ENCODE measurements around the gene CNTN5. TPM values are rescaled to one million over a fixed set of nuclear protein-coding genes. Genes with fewer than 3 reads are reported as not detected.

Gene CNTN5
- polyA plus RNA-seq, 1 donor = 4.2 TPM

GRCh38 chr11:100072131-100072530 lies 1051.4 kb downstream of the CNTN5 start:
- no peak for DNase-seq (ENCODE audit: low read depth)

- DNase-seq (ENCODE audit: low read depth) = no peak
Observed at GRCh38 chr11:100080381-100080780, 1059.6 kb downstream of the CNTN5 start.

GRCh38 chr11:100080821-100081220 lies 1060.1 kb downstream of the CNTN5 start:
- no peak for DNase-seq (ENCODE audit: low read depth)

- no peak for DNase-seq (ENCODE audit: low read depth)
Observed at GRCh38 chr11:100093698-100094097, 1072.9 kb downstream of the CNTN5 start.

- no peak for DNase-seq (ENCODE audit: low read depth)
Observed at GRCh38 chr11:100094121-100094865, 1073.5 kb downstream of the CNTN5 start.

GRCh38 chr11:100095809-100096208 lies 1075.1 kb downstream of the CNTN5 start:
- DNase-seq (ENCODE audit: low read depth) = no peak

- no peak for DNase-seq (ENCODE audit: low read depth)
Observed at GRCh38 chr11:100098560-100098959, 1077.8 kb downstream of the CNTN5 start.

- DNase-seq (ENCODE audit: low read depth) = no peak
Observed at GRCh38 chr11:100105255-100105981, 1084.7 kb downstream of the CNTN5 start.

- DNase-seq (ENCODE audit: low read depth) = no peak
Observed at GRCh38 chr11:100105982-100106358, 1085.2 kb downstream of the CNTN5 start.

GRCh38 chr11:100119176-100119575 lies 1098.4 kb downstream of the CNTN5 start:
- DNase-seq (ENCODE audit: low read depth) = no peak

GRCh38 chr11:100133114-100133513 lies 1112.4 kb downstream of the CNTN5 start:
- DNase-seq (ENCODE audit: low read depth) = no peak

GRCh38 chr11:100141201-100141600 lies 1120.5 kb downstream of the CNTN5 start:
- DNase-seq (ENCODE audit: low read depth) = no peak

GRCh38 chr11:100151944-100152343 lies 1131.2 kb downstream of the CNTN5 start:
- DNase-seq (ENCODE audit: low read depth) = no peak

- DNase-seq (ENCODE audit: low read depth) = no peak
Observed at GRCh38 chr11:100152766-100153165, 1132.0 kb downstream of the CNTN5 start.

GRCh38 chr11:100163471-100163870 lies 1142.7 kb downstream of the CNTN5 start:
- DNase-seq (ENCODE audit: low read depth) = no peak

GRCh38 chr11:100174881-100175280 lies 1154.1 kb downstream of the CNTN5 start:
- DNase-seq (ENCODE audit: low read depth) = no peak

GRCh38 chr11:100176456-100176855 lies 1155.7 kb downstream of the CNTN5 start:
- DNase-seq (ENCODE audit: low read depth) = no peak

- DNase-seq (ENCODE audit: low read depth) = no peak
Observed at GRCh38 chr11:100177651-100178050, 1156.9 kb downstream of the CNTN5 start.

- no peak for DNase-seq (ENCODE audit: low read depth)
Observed at GRCh38 chr11:100182350-100182749, 1161.6 kb downstream of the CNTN5 start.

- no peak for DNase-seq (ENCODE audit: low read depth)
Observed at GRCh38 chr11:100182927-100183326, 1162.2 kb downstream of the CNTN5 start.

- no peak for DNase-seq (ENCODE audit: low read depth)
Observed at GRCh38 chr11:100185588-100185987, 1164.8 kb downstream of the CNTN5 start.

- DNase-seq (ENCODE audit: low read depth) = no peak
Observed at GRCh38 chr11:100188137-100188783, 1167.5 kb downstream of the CNTN5 start.

- no peak for DNase-seq (ENCODE audit: low read depth)
Observed at GRCh38 chr11:100190395-100190794, 1169.6 kb downstream of the CNTN5 start.

All from forelimb muscle (tissue), 1 donor.